ENCODE results near the gene CTSA. TPM values are rescaled to one million over a fixed set of nuclear protein-coding genes. Genes with fewer than 3 reads are reported as not detected.
A peak's percentile ranks its signal among the peaks of the same experiment; 100 is the strongest.

Gene CTSA
- total and polyA plus RNA-seq, 8 donors = 68.7 to 268 (median 73.5) TPM

- Histone ChIP-seq H3K36me3 (peaks cover 0 to 44% of the 10 kb centered on the region in 2 donors), H3K9me3 (no peaks in the 10 kb centered on the region)
- intact Hi-C loops (cut with DNase I) = no loop called here
These were observed 8.6 kb upstream of the CTSA start for GRCh38 chr20:45882469-45883099.

DNA sequence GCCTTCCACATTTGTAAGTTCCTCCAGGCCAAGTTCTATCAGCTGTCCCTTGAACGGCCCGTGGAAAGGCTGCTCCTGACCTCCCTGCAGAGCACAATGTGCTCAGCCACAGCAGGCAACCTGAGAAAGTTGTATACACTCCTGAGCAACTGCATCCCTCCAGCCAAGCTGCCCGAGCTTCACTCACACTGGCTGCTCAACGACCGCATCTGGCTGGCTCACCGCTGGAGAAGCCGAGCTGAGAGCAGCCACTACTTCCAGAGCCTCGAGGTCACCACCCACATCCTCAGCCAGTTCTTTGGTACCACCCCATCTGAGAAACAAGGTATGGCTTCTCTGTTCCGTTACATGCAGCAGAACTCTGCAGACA lies 8.1 kb upstream of the CTSA start:
- H3K4me3 ChIP-seq = no peak overlapping the region
- no peak overlapping the region for H3K27ac ChIP-seq
- no peak for TF ChIP-seq CTCF (IDR thresholded peaks at IDR 0.05)
- intact Hi-C loops (cut with DNase I) = no loop called here
- DNase-seq = peak in 1 of 4 donors; percentile 55
- H3K27me3 ChIP-seq = no peaks in the 10 kb centered on the region
- no peaks in the 10 kb centered on the region for H3K9me3 ChIP-seq
- H3K36me3 ChIP-seq = peaks cover 0 to 39% of the 10 kb centered on the region in 2 donors
- H3K4me1 ChIP-seq = peaks cover 6 to 46% of the 10 kb centered on the region in 2 donors
- ATAC-seq = no peak

More at GRCh38 chr20:45882469-45883099, 8.6 kb upstream of the CTSA start:
- no peak for TF ChIP-seq CTCF (IDR thresholded peaks at IDR 0.05)
- DNase-seq (peak in 1 of 4 donors; percentile 23), ATAC-seq (no peak)
- peaks cover 6 to 46% of the 10 kb centered on the region in 2 donors for H3K4me1 ChIP-seq
- no peak overlapping the region for H3K27ac ChIP-seq
- H3K4me3 ChIP-seq = no peak overlapping the region
- H3K27me3 ChIP-seq = no peaks in the 10 kb centered on the region

DNA sequence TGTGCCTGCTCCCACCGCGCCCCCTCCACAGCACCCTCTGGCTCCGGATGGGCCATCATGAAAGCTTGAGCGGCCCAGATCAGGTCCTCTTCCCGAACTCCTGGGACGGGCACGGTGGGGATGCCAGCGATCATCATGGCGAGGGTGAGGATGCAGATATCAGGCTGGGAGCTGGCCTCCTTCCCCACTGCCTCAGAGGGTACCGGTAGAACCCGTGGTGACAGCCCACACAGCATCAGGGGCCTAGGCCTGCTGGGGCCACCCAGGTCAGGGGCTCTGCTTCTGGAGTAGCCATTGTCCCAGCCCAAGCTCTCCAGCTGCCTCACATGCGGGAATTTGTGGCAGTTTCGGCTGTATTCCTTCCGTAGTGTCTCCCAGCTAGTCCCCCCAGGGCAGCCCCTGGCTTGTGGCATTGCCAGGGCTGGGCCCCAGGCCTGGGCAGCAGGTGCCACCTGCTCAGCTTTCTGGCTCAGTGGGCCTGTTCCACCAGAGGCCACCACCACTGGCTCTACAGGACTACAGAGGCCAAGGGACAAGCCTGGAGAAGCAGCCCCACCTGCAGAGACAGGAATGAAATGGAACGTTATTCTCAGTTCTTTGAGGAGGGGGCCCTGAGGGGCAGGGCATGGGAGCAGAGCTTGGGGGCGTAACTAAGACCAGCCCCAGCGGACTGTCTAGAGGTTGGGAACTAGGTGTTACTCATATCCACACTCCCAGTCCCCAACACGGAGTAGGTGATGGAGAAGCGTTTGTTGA lies 4.4 kb upstream of the CTSA start:
- H3K9me3 ChIP-seq = no peaks in the 10 kb centered on the region
- H3K4me3 ChIP-seq = no peak overlapping the region
- no peaks in the 10 kb centered on the region for H3K27me3 ChIP-seq
- DNase-seq (peak in 1 of 4 donors; percentile 61), ATAC-seq (no peak)
- H3K36me3 ChIP-seq = peaks cover 0 to 31% of the 10 kb centered on the region in 2 donors
- H3K4me1 ChIP-seq = peaks cover 3 to 53% of the 10 kb centered on the region in 2 donors
- TF ChIP-seq CTCF (IDR thresholded peaks at IDR 0.05) = no peak
- H3K27ac ChIP-seq = no peak overlapping the region
- intact Hi-C loops (cut with DNase I) = no loop called here

DNA sequence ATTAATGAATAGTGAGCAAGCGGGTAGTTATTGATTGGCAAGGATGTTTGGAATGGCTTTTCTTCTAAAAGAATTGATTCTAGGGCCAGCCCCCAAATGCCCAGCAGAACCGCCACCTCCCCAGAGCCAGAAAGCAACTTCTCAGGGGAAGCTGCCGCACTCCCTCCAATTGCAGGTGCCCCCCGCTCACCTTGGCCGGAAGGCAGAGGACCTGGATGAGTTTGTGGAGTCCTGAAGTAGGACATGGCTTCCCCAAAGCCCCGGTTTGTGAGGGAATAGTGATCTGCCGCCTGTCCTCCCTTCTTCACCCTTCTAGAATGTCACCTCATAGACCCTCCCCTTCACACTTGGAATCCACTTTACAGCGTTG lies 3.8 kb upstream of the CTSA start, which contains the start of gene SPATA25:
SPATA25 (minus strand) TSS at position 277 of the 370 bp plus-strand sequence; CDS start at position 245, 32 bp downstream.
- Histone ChIP-seq H3K4me3 (no peak within 1 kb of the TSS), H3K27me3 (no peaks in the 10 kb centered on the region), H3K27ac (no peak within 1 kb of the TSS), H3K9me3 (no peaks in the 10 kb centered on the region), H3K36me3 (peaks cover 0 to 31% of the 10 kb centered on the region in 2 donors), H3K4me1 (peaks cover 6 to 53% of the 10 kb centered on the region in 2 donors)
- intact Hi-C loops (cut with DNase I) = no loop called here
- no peak for TF ChIP-seq CTCF (IDR thresholded peaks at IDR 0.05)
- DNase-seq (peak in 1 of 4 donors; percentile 51), ATAC-seq (no peak)

DNA sequence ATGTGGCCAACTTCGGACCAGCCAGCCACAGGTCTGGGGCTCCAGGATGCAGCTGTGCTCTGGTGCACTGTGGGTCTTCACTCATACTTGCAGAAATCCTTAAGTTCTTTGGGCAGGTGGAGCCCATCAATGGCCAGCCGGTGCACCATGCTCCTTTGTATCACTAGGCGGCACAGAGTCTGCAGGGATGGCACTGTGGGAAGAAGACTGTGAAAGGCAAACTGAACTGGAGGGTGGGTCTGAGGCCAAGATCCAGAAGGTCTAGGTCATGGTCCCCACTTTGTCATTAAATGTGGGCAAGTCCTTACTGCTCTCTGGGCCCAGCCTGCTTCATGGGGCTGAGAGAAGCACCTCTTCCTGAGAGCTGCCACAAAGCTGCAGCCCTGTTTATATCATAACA lies 2.5 kb upstream of the CTSA start:
- intact Hi-C loops (cut with DNase I) = no loop called here
- H3K4me3 ChIP-seq = no peak overlapping the region

More for the DNA sequence above, 2.5 kb upstream of the CTSA start:
- H3K9me3 ChIP-seq = no peaks in the 10 kb centered on the region
- DNase-seq = peak in 1 of 4 donors; percentile 37
- H3K4me1 ChIP-seq = peaks cover 10 to 59% of the 10 kb centered on the region in 2 donors
- H3K27me3 ChIP-seq = no peaks in the 10 kb centered on the region
- TF ChIP-seq CTCF (IDR thresholded peaks at IDR 0.05) = no peak
- no peak overlapping the region for H3K27ac ChIP-seq
- H3K36me3 ChIP-seq = peaks cover 0 to 30% of the 10 kb centered on the region in 2 donors
- ATAC-seq = no peak
